OCI-LY7 (cell line): Measurements from ENCODE around the gene SYNGR3. TPM values are rescaled to one million over a fixed set of nuclear protein-coding genes. Genes with fewer than 3 reads are reported as not detected.

ENCODE experiments used
- BruUV-seq: library from RNA; stranded (reverse); fragments of 400-500 nt; replicated peaks from 2 replicates; lab custom pipeline; 2021; lab: Mats Ljungman, UMichigan
- CTCF ChIA-PET: fragments of 300-600 bp; sonication (Branson Sonifier 250); formaldehyde crosslinking; loops from one replicate; lab custom pipeline; 2022; ENCODE audit warnings: antibody characterized with exemption; ENCODE audit not compliant: unreplicated experiment; lab: Charles Lee
- POLR2A ChIA-PET: fragments of 300-600 bp; sonication (Branson Sonifier 250); formaldehyde crosslinking; loops from one replicate; lab custom pipeline; 2022; ENCODE audit warnings: antibody characterized with exemption; lab: Charles Lee
- DNase-seq: peaks from one replicate; pipeline ENCODE4 v3.0.0-alpha.2; 2015; ENCODE audit warnings: low spot score
- H2AFZ ChIP-seq: fragments of 200-600 bp; sonication (generic), shearing (Covaris generic); 2 replicates; pipeline ENCODE4 v1.6.1; 2014; ENCODE audit warnings: mild to moderate bottlenecking, antibody characterized with exemption, low read length, moderate library complexity
- H3K27ac ChIP-seq: fragments of 200-600 bp; sonication (generic); 2 replicates; pipeline ENCODE4 v1.5.1; 2014; ENCODE audit warnings: mixed run types, low read depth, mild to moderate bottlenecking, moderate library complexity, low read length, inconsistent platforms; ENCODE audit not compliant: poor library complexity, severe bottlenecking
- H3K36me3 ChIP-seq: fragments of 200-600 bp; sonication (generic); 2 replicates; pipeline ENCODE4 v1.6.1; 2014; ENCODE audit warnings: mild to moderate bottlenecking, antibody characterized with exemption, low read length, moderate library complexity, mixed read lengths; ENCODE audit not compliant: insufficient read depth
- H3K4me1 ChIP-seq: fragments of 200-600 bp; sonication (generic); 2 replicates; pipeline ENCODE4 v1.5.1; 2014; ENCODE audit warnings: mild to moderate bottlenecking, low read length; ENCODE audit not compliant: insufficient read depth, poor library complexity, severe bottlenecking
- H3K4me2 ChIP-seq: fragments of 200-600 bp; sonication (generic); 2 replicates; pipeline ENCODE4 v1.6.1; 2014; ENCODE audit warnings: mild to moderate bottlenecking, low read length
- H3K4me3 ChIP-seq: fragments of 200-600 bp; sonication (generic); 2 replicates; pipeline ENCODE4 v1.5.1; 2014; ENCODE audit warnings: mild to moderate bottlenecking, low read depth, low read length; ENCODE audit not compliant: poor library complexity, severe bottlenecking
- H3K79me2 ChIP-seq: fragments of 200-600 bp; sonication (generic); 2 replicates; pipeline ENCODE4 v1.6.1; 2016; ENCODE audit warnings: low read depth, mild to moderate bottlenecking, low read length, moderate library complexity, mixed read lengths; ENCODE audit not compliant: insufficient read depth
- H3K9me2 ChIP-seq: fragments of 200-600 bp; sonication (generic); 2 replicates; pipeline ENCODE4 v1.6.1; 2016; ENCODE audit warnings: mild to moderate bottlenecking, low read length, mixed read lengths; ENCODE audit not compliant: insufficient read depth
- H3K9me3 ChIP-seq: fragments of 200-600 bp; sonication (generic); 2 replicates; pipeline ENCODE4 v1.6.1; 2014; ENCODE audit warnings: mild to moderate bottlenecking, mixed run types, low read length, mixed read lengths
- H4K20me1 ChIP-seq: fragments of 200-600 bp; sonication (generic); 2 replicates; pipeline ENCODE4 v1.6.1; 2014; ENCODE audit warnings: mild to moderate bottlenecking, antibody characterized with exemption, low read length, moderate library complexity, mixed read lengths; ENCODE audit not compliant: insufficient read depth
- EZH2phosphoT487 ChIP-seq: fragments of 200-600 bp; sonication (generic); IDR thresholded peaks from 2 replicates; pipeline ENCODE4 v1.6.1; 2018; ENCODE audit warnings: low read depth, borderline replicate concordance, mild to moderate bottlenecking, mixed run types, antibody characterized with exemption, low read length, moderate library complexity, mixed read lengths
- intact Hi-C: fragments of 100-400 bp; cut with micrococcal nuclease; formaldehyde crosslinking; loops from one replicate; pipeline ENCODE4 v1.10.0; 2022; ENCODE audit not compliant: unreplicated experiment
- total RNA-seq, 2 experiments: library from RNA; depleted of rRNA in 1 of 2; stranded (reverse); fragments of >200 nt in 1 of 2; shearing (Covaris generic) in 1 of 2; gene quantifications; 2 replicates each; pipeline ENCODE4 v1.2.3, GENCODE V29; 2014 to 2022
- TF ChIP-seq, protein P1 (sequence below): fragments of 200-600 bp; sonication (generic); conservative IDR thresholded peaks from 2 replicates; pipeline ENCODE4 v1.5.1; 2014; ENCODE audit warnings: mild to moderate bottlenecking, antibody characterized with exemption, low read length, moderate library complexity, mixed read lengths

The SYNGR3 gene
- total RNA-seq, 2 experiments from 2014 or later = 10.3 to 11.1 TPM

DNA sequence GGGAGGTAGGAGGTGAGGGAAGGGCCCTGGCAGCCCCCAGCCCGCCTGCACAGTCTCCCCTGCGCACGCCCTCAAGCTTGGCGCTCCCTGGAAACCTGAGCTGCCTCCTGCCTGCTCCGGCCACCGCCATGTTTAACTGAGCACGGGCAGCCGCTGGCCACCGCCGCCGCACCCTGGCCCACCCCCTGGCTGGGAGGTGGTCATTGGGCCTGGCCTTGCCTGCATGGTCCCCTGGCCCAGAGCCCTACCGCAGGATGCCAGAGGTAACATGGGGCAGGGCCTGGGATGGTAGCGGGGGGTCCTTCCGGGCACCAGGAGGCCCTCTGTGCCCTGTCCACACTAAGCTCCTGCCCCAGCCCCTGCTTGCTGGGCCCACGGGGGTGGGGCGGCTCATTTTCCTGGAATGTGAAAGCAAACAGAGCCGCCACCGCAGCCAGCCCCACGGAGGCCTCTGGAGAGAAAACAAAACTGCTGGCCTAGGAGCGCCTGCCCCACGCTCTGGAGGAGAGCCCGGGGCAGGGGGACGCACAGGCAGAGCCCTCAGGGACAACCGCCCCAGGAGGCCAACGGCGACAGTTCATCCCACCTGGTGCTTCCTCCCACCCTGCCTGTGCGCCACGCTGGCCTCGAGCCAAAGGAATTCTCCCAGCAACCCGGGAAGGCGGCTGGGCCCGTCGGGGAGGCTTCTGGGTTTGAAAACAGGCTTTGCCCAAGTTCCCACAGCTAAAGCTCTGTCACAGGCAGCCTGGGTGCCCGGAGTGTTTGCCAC lies 45.8 kb downstream of the SYNGR3 start:
- ChIA-PET CTCF (no interaction called here), POLR2A (no interaction called here)
- DNase-seq = no peak
- H3K36me3 ChIP-seq = no peaks in the 10 kb centered on the region
- TF ChIP-seq, protein P1, sequence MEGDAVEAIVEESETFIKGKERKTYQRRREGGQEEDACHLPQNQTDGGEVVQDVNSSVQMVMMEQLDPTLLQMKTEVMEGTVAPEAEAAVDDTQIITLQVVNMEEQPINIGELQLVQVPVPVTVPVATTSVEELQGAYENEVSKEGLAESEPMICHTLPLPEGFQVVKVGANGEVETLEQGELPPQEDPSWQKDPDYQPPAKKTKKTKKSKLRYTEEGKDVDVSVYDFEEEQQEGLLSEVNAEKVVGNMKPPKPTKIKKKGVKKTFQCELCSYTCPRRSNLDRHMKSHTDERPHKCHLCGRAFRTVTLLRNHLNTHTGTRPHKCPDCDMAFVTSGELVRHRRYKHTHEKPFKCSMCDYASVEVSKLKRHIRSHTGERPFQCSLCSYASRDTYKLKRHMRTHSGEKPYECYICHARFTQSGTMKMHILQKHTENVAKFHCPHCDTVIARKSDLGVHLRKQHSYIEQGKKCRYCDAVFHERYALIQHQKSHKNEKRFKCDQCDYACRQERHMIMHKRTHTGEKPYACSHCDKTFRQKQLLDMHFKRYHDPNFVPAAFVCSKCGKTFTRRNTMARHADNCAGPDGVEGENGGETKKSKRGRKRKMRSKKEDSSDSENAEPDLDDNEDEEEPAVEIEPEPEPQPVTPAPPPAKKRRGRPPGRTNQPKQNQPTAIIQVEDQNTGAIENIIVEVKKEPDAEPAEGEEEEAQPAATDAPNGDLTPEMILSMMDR = no peak
- no peak for TF ChIP-seq EZH2phosphoT487
- no peaks in the 10 kb centered on the region for H4K20me1 ChIP-seq
- H3K27ac ChIP-seq = no peak overlapping the region
- no peaks in the 10 kb centered on the region for H3K4me1 ChIP-seq
- no peaks in the 10 kb centered on the region for H3K9me3 ChIP-seq
- no peaks in the 10 kb centered on the region for H3K9me2 ChIP-seq
- intact Hi-C loops = no loop called here
- BruUV-seq = no TSS peak
- H3K4me2 ChIP-seq = no peak overlapping the region
- H3K79me2 ChIP-seq = no peaks in the 10 kb centered on the region
- no peak overlapping the region for H2AFZ ChIP-seq
- H3K4me3 ChIP-seq = no peak overlapping the region

DNA sequence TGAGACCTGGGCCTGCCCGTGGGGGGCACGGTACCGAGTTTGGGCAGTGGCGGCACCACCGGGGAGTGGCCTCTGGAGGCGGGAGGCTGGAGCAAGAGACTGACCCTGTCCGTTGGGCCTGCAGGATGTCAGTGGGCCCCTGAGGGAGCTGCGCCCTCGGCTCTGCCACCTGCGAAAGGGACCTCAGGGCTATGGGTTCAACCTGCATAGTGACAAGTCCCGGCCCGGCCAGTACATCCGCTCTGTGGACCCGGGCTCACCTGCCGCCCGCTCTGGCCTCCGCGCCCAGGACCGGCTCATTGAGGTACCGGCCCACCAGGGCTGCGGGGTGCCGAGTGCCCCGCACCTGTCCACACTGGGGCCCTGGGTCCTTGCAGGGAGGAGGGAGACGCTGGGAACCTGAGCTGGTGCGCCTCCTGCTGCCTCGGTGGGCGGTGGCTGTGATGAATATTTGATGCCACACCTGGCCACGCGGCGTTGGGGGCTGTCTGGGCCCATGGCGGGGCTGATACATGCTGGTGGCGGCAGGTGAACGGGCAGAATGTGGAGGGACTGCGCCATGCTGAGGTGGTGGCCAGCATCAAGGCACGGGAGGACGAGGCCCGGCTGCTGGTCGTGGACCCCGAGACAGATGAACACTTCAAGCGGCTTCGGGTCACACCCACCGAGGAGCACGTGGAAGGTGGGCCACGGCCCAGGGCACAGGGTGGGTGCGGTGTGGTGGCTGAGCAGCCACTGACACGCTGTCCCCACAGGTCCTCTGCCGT lies 46.6 kb downstream of the SYNGR3 start:
- intact Hi-C loops = no loop called here
- TF ChIP-seq, protein P1 = no peak
- no peak for TF ChIP-seq EZH2phosphoT487
- Histone ChIP-seq H3K79me2 (no peaks in the 10 kb centered on the region), H3K9me3 (no peaks in the 10 kb centered on the region), H4K20me1 (no peaks in the 10 kb centered on the region), H3K9me2 (no peaks in the 10 kb centered on the region), H3K4me3 (no peak overlapping the region), H3K36me3 (no peaks in the 10 kb centered on the region), H2AFZ (no peak overlapping the region), H3K4me1 (no peaks in the 10 kb centered on the region), H3K4me2 (no peak overlapping the region), H3K27ac (no peak overlapping the region)
- ChIA-PET CTCF (no interaction called here), POLR2A (no interaction called here)
- DNase-seq = no peak
- no TSS peak for BruUV-seq

DNA sequence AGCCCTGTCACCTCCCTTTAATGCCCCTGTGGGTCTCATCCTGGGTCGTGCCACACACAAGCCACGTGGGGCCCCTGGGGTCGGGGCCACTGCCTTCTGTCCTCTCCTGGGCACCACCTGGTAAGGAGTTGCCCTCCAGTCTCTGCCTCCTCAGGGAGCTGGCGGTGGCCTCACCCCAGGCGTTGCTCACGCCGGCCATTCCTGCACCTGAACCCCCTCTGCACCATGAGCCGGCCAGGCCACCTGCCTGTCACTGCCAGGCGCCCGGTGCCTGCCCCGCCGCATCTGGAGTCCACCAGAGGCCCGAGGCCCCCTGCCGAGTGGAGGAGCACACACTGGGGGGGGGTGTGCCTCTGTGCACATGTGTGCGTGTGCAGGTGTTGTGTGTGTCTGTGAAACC lies 47.3 kb downstream of the SYNGR3 start:
- CTCF ChIA-PET = no interaction called here
- no peaks in the 10 kb centered on the region for H3K9me2 ChIP-seq
- H3K36me3 ChIP-seq = no peaks in the 10 kb centered on the region
- no peak overlapping the region for H3K4me2 ChIP-seq
- H3K79me2 ChIP-seq = no peaks in the 10 kb centered on the region
- POLR2A ChIA-PET = no interaction called here
- no TSS peak for BruUV-seq
- no peaks in the 10 kb centered on the region for H3K4me1 ChIP-seq
- no peak overlapping the region for H2AFZ ChIP-seq
- H4K20me1 ChIP-seq = no peaks in the 10 kb centered on the region
- H3K27ac ChIP-seq = no peak overlapping the region
- intact Hi-C loops = no loop called here
- H3K4me3 ChIP-seq = no peak overlapping the region
- no peaks in the 10 kb centered on the region for H3K9me3 ChIP-seq
- TF ChIP-seq, protein P1 = no peak
- TF ChIP-seq EZH2phosphoT487 = no peak
- no peak for DNase-seq
